Panc1 (cell line): Measurements from ENCODE around the gene KATNIP.

Source experiments
- POLR2AphosphoS5 ChIP-seq: IDR thresholded peaks from 2 replicates; pipeline ENCODE4 v1.6.1; 2012; ENCODE audit warnings: mild to moderate bottlenecking, low read depth, low read length, moderate library complexity
- TF ChIP-seq, protein P1 (sequence below): fragments of 450-650 bp; IDR thresholded peaks from 2 replicates; pipeline ENCODE4 v1.5.1; 2017; ENCODE audit warnings: mild to moderate bottlenecking

DNA sequence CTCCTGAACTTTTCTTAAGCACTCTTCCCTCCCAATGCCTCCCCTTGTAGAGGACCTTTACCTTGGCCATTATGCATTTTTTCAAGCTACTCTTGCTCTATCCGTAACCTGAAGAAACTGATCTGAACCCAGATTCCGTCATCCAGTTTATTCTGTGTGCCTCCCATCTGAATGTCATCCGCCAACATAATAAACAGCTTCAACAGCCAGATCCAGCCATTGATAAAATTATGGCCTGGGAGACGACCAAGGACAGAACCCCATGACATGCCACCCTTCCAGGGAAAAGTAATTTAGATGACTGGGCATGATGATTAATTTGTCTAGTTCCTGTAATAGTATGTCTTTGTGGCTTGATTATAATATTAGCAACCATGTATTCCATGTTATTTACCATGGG lies 41.9 kb downstream of the KATNIP start:
- TF ChIP-seq, protein P1, sequence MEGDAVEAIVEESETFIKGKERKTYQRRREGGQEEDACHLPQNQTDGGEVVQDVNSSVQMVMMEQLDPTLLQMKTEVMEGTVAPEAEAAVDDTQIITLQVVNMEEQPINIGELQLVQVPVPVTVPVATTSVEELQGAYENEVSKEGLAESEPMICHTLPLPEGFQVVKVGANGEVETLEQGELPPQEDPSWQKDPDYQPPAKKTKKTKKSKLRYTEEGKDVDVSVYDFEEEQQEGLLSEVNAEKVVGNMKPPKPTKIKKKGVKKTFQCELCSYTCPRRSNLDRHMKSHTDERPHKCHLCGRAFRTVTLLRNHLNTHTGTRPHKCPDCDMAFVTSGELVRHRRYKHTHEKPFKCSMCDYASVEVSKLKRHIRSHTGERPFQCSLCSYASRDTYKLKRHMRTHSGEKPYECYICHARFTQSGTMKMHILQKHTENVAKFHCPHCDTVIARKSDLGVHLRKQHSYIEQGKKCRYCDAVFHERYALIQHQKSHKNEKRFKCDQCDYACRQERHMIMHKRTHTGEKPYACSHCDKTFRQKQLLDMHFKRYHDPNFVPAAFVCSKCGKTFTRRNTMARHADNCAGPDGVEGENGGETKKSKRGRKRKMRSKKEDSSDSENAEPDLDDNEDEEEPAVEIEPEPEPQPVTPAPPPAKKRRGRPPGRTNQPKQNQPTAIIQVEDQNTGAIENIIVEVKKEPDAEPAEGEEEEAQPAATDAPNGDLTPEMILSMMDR, result no peak
- TF ChIP-seq POLR2AphosphoS5, result no peak
